T-helper 17 cell (primary cell): ENCODE data around the gene RAMP3. TPM values are rescaled to one million over a fixed set of nuclear protein-coding genes. Genes with fewer than 3 reads are reported as not detected.

Experiments
- ATAC-seq: fragments of 150-1000 bp; cut with Tn5 transposase; 2 replicates; pipeline ENCODE4 v1.10.0; 2021; ENCODE audit warnings: mild to moderate bottlenecking, moderate library complexity
- DNase-seq, 3 donors: peaks; one replicate each; pipeline versions ENCODE4 v3.0.0 to v3.0.0-alpha.2; 2020 to 2021
- H3K9me3 ChIP-seq: one replicate; pipeline ENCODE4 v1.7.0; 2013; ENCODE audit warnings: low read length, mild to moderate bottlenecking; ENCODE audit not compliant: control insufficient read depth, poor library complexity, severe bottlenecking
- H3K27ac Mint-ChIP-seq: one replicate; pipeline ENCODE4 v1.8.0; 2022; ENCODE audit warnings: mild to moderate bottlenecking, moderate library complexity, mixed read lengths
- H3K27me3 Mint-ChIP-seq: one replicate; pipeline ENCODE4 v1.8.0; 2022; ENCODE audit warnings: mixed read lengths
- H3K36me3 Mint-ChIP-seq: one replicate; pipeline ENCODE4 v1.8.0; 2022; ENCODE audit warnings: low read depth, mixed read lengths
- H3K4me1 Mint-ChIP-seq: one replicate; pipeline ENCODE4 v1.8.0; 2022; ENCODE audit warnings: mild to moderate bottlenecking, mixed read lengths
- H3K4me3 Mint-ChIP-seq: one replicate; pipeline ENCODE4 v1.8.0; 2022; ENCODE audit warnings: mild to moderate bottlenecking, moderate library complexity, mixed read lengths
- total RNA-seq, 4 donors: library from RNA in 2 of 4; stranded (reverse) in 2 of 4; gene quantifications; one replicate each; pipeline ENCODE4 v1.2.3 and lab custom pipeline; 2022 to 2026

RAMP3 gene
- total RNA-seq, 2 donors from 2014 or later, result 0.65 to 0.76 TPM

- H3K27ac Mint-ChIP-seq, result no peak overlapping the region
- H3K27me3 Mint-ChIP-seq, result peaks cover 22% of the 10 kb centered on the region
- H3K4me1 Mint-ChIP-seq, result peaks cover 9% of the 10 kb centered on the region
- H3K36me3 Mint-ChIP-seq, result peaks cover 6% of the 10 kb centered on the region
- ATAC-seq, result no peak
- H3K9me3 ChIP-seq, result no peaks in the 10 kb centered on the region
- DNase-seq, result no peak
- no peak overlapping the region for H3K4me3 Mint-ChIP-seq
These were observed 23.8 kb downstream of the RAMP3 start for GRCh38 chr7:45181286-45181960.

- Mint-ChIP-seq H3K4me1 (peaks cover 13% of the 10 kb centered on the region), H3K4me3 (no peak overlapping the region), H3K27ac (no peak overlapping the region), H3K36me3 (peaks cover 9% of the 10 kb centered on the region), H3K27me3 (peaks cover 30% of the 10 kb centered on the region)
- no peak for ATAC-seq
- DNase-seq, result no peak
- no peaks in the 10 kb centered on the region for H3K9me3 ChIP-seq
These were observed 24.6 kb downstream of the RAMP3 start for GRCh38 chr7:45181991-45182855.

- no peak overlapping the region for H3K27ac Mint-ChIP-seq
- H3K4me3 Mint-ChIP-seq, result no peak overlapping the region
- ATAC-seq (no peak), DNase-seq (no peak)
- H3K4me1 Mint-ChIP-seq, result peaks cover 11% of the 10 kb centered on the region
- peaks cover 9% of the 10 kb centered on the region for H3K36me3 Mint-ChIP-seq
- no peaks in the 10 kb centered on the region for H3K9me3 ChIP-seq
- H3K27me3 Mint-ChIP-seq, result peaks cover 33% of the 10 kb centered on the region
These were observed 25.5 kb downstream of the RAMP3 start for GRCh38 chr7:45182856-45183710.

- peaks cover 9% of the 10 kb centered on the region for H3K36me3 Mint-ChIP-seq
- DNase-seq, result no peak
- no peak overlapping the region for H3K4me3 Mint-ChIP-seq
These were observed 26.2 kb downstream of the RAMP3 start for GRCh38 chr7:45183711-45184210.

GRCh38 chr7:45184326-45185027, 26.9 kb downstream of the RAMP3 start:
- H3K4me1 Mint-ChIP-seq, result peaks cover 8% of the 10 kb centered on the region
- DNase-seq (no peak), ATAC-seq (no peak)
- no peak overlapping the region for H3K4me3 Mint-ChIP-seq
- H3K27ac Mint-ChIP-seq, result no peak overlapping the region
- peaks cover 28% of the 10 kb centered on the region for H3K27me3 Mint-ChIP-seq
- peaks cover 7% of the 10 kb centered on the region for H3K36me3 Mint-ChIP-seq
- no peaks in the 10 kb centered on the region for H3K9me3 ChIP-seq

More at GRCh38 chr7:45183711-45184210, 26.2 kb downstream of the RAMP3 start:
- Mint-ChIP-seq H3K4me1 (peaks cover 11% of the 10 kb centered on the region), H3K27ac (no peak overlapping the region), H3K27me3 (peaks cover 28% of the 10 kb centered on the region)
- no peak for ATAC-seq
- no peaks in the 10 kb centered on the region for H3K9me3 ChIP-seq

DNA sequence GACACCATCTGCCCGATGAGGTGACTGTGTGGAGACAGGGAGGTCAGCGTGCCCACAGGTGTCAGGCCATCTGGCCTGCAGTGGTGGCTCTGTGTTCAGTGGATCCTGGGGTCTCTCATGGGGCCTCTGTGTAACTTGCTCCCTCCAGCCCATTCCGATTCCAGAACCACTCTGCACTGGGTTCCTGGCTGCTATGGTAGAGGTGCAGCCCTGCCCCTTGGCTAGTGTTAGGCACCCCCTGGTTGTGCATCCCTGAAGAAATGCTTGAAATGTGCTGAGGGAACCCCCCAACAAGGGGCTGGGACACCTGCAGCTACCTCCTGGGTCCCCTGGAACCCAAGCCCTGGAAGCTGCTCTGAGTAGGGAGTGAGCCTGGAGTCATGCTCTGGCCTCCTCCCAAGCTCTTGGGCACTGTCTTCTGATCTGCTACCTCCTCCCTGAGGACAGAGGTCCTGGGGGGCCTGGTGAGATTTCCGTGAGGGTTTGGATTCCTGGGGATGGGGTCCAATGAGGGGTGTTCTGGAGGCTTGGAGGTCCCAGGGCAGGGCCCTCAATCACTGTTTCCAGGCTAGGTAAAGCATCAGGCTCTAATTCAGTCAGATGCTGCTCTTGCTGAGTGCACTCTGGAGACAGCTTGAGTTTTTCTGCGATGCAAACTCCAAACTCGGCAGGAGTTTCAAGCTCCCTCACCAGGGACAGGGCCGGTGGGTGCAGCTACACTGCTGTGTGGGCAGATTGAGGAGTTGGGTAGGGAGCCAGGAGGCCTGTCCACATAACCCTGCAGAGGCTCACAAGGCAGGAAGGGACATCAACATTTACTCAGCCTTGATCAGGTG, 27.7 kb downstream of the RAMP3 start:
- peaks cover 6% of the 10 kb centered on the region for H3K36me3 Mint-ChIP-seq
- H3K4me1 Mint-ChIP-seq, result peaks cover 6% of the 10 kb centered on the region
- DNase-seq (no peak), ATAC-seq (no peak)
- H3K9me3 ChIP-seq, result no peaks in the 10 kb centered on the region
- peak overlapping the region; percentile 24 for H3K27ac Mint-ChIP-seq
- H3K4me3 Mint-ChIP-seq, result no peak overlapping the region
- peaks cover 28% of the 10 kb centered on the region for H3K27me3 Mint-ChIP-seq

DNA sequence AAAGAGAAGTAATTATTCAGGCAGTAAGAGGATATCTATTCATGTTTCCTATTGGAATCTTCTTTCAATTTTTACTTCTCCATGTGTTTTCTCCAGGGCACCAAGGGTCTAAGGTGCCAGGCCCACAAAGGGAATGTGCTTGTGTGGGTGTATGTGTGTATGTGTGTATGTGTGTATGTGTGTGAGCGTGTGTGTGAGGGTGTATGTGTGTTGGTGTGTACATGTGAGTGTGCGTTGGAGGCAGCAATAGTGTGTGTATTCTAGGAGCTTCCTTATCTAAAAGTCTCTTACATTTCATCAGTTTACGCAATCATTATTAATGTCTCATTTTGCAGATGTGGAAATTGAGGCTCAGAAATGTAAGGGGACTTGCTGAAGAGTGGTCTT, 28.3 kb downstream of the RAMP3 start:
- peak overlapping the region; percentile 49 for H3K4me3 Mint-ChIP-seq
- DNase-seq (no peak), ATAC-seq (no peak)
- peak overlapping the region; percentile 24 for H3K27ac Mint-ChIP-seq
- H3K4me1 Mint-ChIP-seq, result peaks cover 6% of the 10 kb centered on the region
- no peaks in the 10 kb centered on the region for H3K9me3 ChIP-seq
- peaks cover 6% of the 10 kb centered on the region for H3K36me3 Mint-ChIP-seq
- peaks cover 28% of the 10 kb centered on the region for H3K27me3 Mint-ChIP-seq

- Mint-ChIP-seq H3K27me3 (peaks cover 31% of the 10 kb centered on the region), H3K4me3 (no peak overlapping the region), H3K27ac (peak overlapping the region; percentile 24), H3K4me1 (peaks cover 6% of the 10 kb centered on the region), H3K36me3 (peaks cover 6% of the 10 kb centered on the region)
- H3K9me3 ChIP-seq, result no peaks in the 10 kb centered on the region
- ATAC-seq, result no peak
- DNase-seq, result no peak
These were observed 28.7 kb downstream of the RAMP3 start for GRCh38 chr7:45186261-45186813.

DNA sequence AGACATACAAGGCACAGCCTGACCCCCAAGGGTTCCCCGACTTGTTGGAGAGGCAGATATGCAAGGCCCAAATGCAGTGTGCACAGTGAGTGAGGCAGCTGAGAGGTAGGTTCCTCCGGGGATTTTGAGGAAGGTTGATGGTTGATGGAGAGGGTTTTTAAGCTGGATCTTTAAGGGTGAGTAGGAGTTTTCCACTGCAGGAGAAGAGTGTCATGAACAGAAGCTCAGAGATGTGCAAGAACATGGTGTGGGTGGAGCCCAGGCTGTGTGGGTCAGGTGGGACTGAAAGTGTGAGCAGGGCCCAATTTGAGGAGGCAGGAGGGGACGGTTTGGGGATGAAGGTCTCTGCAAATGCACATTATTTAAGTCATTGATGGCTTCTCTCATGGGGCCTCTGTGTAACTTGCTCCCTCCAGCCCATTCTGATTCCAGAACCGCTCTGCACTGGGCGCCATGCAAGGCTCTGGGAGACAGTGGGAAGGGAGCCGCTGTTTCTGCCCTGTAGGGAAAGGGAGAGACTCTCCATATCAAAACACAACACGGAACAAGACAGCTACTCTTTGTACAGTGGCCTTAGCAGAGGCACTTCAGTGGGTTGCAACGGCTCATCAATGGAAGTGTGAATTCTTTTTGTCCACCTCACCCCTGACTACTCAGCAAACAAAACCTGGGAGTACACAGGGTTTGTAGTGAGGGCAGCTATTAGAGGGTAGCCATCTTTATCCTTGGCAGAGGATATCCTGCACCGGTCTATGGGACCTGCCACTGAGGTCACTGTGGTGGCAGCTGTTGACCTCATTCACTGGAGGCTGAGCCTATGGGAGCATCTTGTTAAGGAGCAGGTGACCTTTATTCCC, 29.7 kb downstream of the RAMP3 start:
- peaks cover 37% of the 10 kb centered on the region for H3K27me3 Mint-ChIP-seq
- H3K36me3 Mint-ChIP-seq, result peaks cover 6% of the 10 kb centered on the region
- H3K4me1 Mint-ChIP-seq, result peaks cover 11% of the 10 kb centered on the region
- no peak for ATAC-seq
- H3K4me3 Mint-ChIP-seq, result no peak overlapping the region
- no peak overlapping the region for H3K27ac Mint-ChIP-seq
- H3K9me3 ChIP-seq, result no peaks in the 10 kb centered on the region
- no peak for DNase-seq

DNA sequence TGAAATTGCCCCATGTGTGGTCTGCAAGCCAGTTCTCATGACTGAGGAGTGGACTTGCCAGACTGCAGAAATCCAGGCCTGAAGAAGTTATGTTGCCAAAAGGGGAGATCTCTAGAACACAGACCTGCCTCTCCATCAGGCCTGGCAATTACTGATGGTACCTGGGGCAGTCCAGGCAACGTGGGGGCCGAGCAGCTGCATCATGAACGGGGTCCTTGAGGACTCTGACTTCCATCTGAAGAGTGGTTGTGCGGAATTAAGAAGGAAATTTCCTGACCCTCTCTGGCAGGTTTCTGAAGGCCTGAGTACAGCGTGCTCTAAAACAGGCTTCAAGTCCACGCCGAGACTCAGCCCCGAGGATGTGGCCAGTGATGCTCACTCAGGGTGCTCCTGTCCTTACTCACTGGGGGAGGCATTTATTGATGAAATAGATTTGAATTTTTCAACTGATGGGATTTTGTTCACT, 30.4 kb downstream of the RAMP3 start:
- H3K36me3 Mint-ChIP-seq, result peaks cover 6% of the 10 kb centered on the region
- peaks cover 37% of the 10 kb centered on the region for H3K27me3 Mint-ChIP-seq
- ATAC-seq, result no peak
- no peak for DNase-seq
- H3K4me3 Mint-ChIP-seq, result no peak overlapping the region
- no peaks in the 10 kb centered on the region for H3K9me3 ChIP-seq
- peaks cover 11% of the 10 kb centered on the region for H3K4me1 Mint-ChIP-seq
- no peak overlapping the region for H3K27ac Mint-ChIP-seq

DNA sequence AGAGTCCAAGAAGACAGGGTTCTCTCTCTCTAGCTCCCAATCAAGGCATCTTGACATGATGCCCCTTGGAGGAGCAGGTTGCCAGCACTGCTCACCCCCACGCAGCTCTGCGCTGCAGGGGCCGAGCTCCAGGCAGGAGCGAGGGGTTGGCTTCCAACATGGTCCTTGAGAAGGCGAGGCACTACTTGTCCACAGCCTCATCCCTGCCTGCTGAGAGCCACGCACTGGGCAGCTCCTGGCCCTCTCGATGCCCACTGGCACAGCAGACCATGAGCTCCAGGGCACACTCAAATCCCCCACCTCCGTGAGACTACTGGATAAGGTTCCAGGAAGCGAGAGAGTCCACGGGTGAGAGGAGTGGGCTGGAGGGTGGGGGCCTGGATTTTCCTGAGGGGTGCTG, 31.1 kb downstream of the RAMP3 start:
- Mint-ChIP-seq H3K4me3 (no peak overlapping the region), H3K27ac (no peak overlapping the region), H3K27me3 (peaks cover 37% of the 10 kb centered on the region), H3K4me1 (peaks cover 11% of the 10 kb centered on the region), H3K36me3 (peaks cover 6% of the 10 kb centered on the region)
- DNase-seq (no peak), ATAC-seq (no peak)
- no peaks in the 10 kb centered on the region for H3K9me3 ChIP-seq
